Measurements from ENCODE around the gene LAX1.

Gene LAX1

GRCh38 chr1:203797216-203797615 lies 32.2 kb downstream of the LAX1 start:
- peak overlapping the region; percentile 89 for H3K4me3 ChIP-seq (ENCODE audit: low read length)
- DNase-seq (ENCODE audit: low read depth), result no peak
- TF ChIP-seq CTCF (conservative IDR thresholded peaks at IDR 0.05; ENCODE audit: low read length), result no peak

GRCh38 chr1:203797948-203798655 lies 33.1 kb downstream of the LAX1 start:
- no peak overlapping the region for H3K4me3 ChIP-seq (ENCODE audit: low read length)
- TF ChIP-seq CTCF (conservative IDR thresholded peaks at IDR 0.05; ENCODE audit: low read length), result no peak
- DNase-seq (ENCODE audit: low read depth), result peak; percentile 16

- H3K4me3 ChIP-seq (ENCODE audit: low read length), result no peak overlapping the region
- DNase-seq (ENCODE audit: low read depth), result peak; percentile 11
- no peak for TF ChIP-seq CTCF (conservative IDR thresholded peaks at IDR 0.05; ENCODE audit: low read length)
Measured at GRCh38 chr1:203799157-203799556, 34.2 kb downstream of the LAX1 start.

GRCh38 chr1:203799971-203800370 lies 35.0 kb downstream of the LAX1 start:
- TF ChIP-seq CTCF (conservative IDR thresholded peaks at IDR 0.05; ENCODE audit: low read length), result no peak
- DNase-seq (ENCODE audit: low read depth), result no peak
- no peak overlapping the region for H3K4me3 ChIP-seq (ENCODE audit: low read length)

- TF ChIP-seq CTCF (conservative IDR thresholded peaks at IDR 0.05; ENCODE audit: low read length), result no peak
- H3K4me3 ChIP-seq (ENCODE audit: low read length), result no peak overlapping the region
- no peak for DNase-seq (ENCODE audit: low read depth)
Measured at GRCh38 chr1:203805689-203806088, 40.7 kb downstream of the LAX1 start.

- DNase-seq (ENCODE audit: low read depth), result peak; percentile 79
- TF ChIP-seq CTCF (conservative IDR thresholded peaks at IDR 0.05; ENCODE audit: low read length), result 0 out of 2 replicates have a peak, but pooled peaks have one; percentile 21
- no peak overlapping the region for H3K4me3 ChIP-seq (ENCODE audit: low read length)
Measured at GRCh38 chr1:203807196-203807595, 42.2 kb downstream of the LAX1 start.

GRCh38 chr1:203813581-203814341 lies 48.8 kb downstream of the LAX1 start:
- no peak overlapping the region for H3K4me3 ChIP-seq (ENCODE audit: low read length)
- DNase-seq (ENCODE audit: low read depth), result peak; percentile 44
- no peak for TF ChIP-seq CTCF (conservative IDR thresholded peaks at IDR 0.05; ENCODE audit: low read length)

Data from AG10803 (cell line).